Pons (tissue), 1 donor: Measurements from ENCODE around the gene SAC3D1.
"Not testable (repeated sequence)": the region's sequence is repeated elsewhere in the genome, so short reads cannot be mapped to it uniquely, and the experiment has no call there.

ENCODE experiments used
- DNase-seq: peaks from one replicate; pipeline ENCODE4 v3.0.0-alpha.2; 2016; ENCODE audit warnings: low spot score

SAC3D1 gene

GRCh38 chr11:65040847-65041622 lies at the start of gene SAC3D1:
SAC3D1 (plus strand) TSS chr11:65041210; CDS start chr11:65041293, 83 bp downstream.
- peak; percentile 83 for DNase-seq

- no peak for DNase-seq
Observed at GRCh38 chr11:64994318-64994717, 46.7 kb upstream of the SAC3D1 start.

GRCh38 chr11:64996327-64996709 lies 44.7 kb upstream of the SAC3D1 start:
- no peak for DNase-seq

- DNase-seq = peak; percentile 71
Observed at GRCh38 chr11:64996710-64997380, 44.2 kb upstream of the SAC3D1 start, which contains the start of gene BATF2. BATF2 (minus strand) TSS chr11:64996971; CDS start chr11:64996914, 57 bp downstream.

- DNase-seq = no peak
Observed at GRCh38 chr11:64998141-64998540, 42.9 kb upstream of the SAC3D1 start.

GRCh38 chr11:64998690-64999431 lies 42.1 kb upstream of the SAC3D1 start:
- DNase-seq = no peak

- DNase-seq = no peak
Observed at GRCh38 chr11:64999478-64999877, 41.5 kb upstream of the SAC3D1 start.

GRCh38 chr11:65002706-65003105 lies 38.3 kb upstream of the SAC3D1 start:
- no peak for DNase-seq

GRCh38 chr11:65003282-65003681 lies 37.7 kb upstream of the SAC3D1 start:
- DNase-seq = no peak

- DNase-seq = not testable (repeated sequence)
Observed at GRCh38 chr11:65003968-65004367, 37.0 kb upstream of the SAC3D1 start.

GRCh38 chr11:65008016-65008415 lies 33.0 kb upstream of the SAC3D1 start:
- DNase-seq = no peak

GRCh38 chr11:65008873-65009272 lies 32.1 kb upstream of the SAC3D1 start:
- DNase-seq = no peak

GRCh38 chr11:65013130-65013887 lies 27.7 kb upstream of the SAC3D1 start:
- peak; percentile 80 for DNase-seq

GRCh38 chr11:65013888-65014725 lies 26.9 kb upstream of the SAC3D1 start, which contains the start of gene ARL2:
ARL2 (plus strand) TSS chr11:65014160; CDS start chr11:65014208, 48 bp downstream.
- DNase-seq = peak; percentile 83

GRCh38 chr11:65014726-65015227 lies 26.2 kb upstream of the SAC3D1 start:
- DNase-seq = no peak

- no peak for DNase-seq
Observed at GRCh38 chr11:65016705-65017104, 24.3 kb upstream of the SAC3D1 start.

- no peak for DNase-seq
Observed at GRCh38 chr11:65017937-65018336, 23.1 kb upstream of the SAC3D1 start.

- DNase-seq = no peak
Observed at GRCh38 chr11:65019824-65020223, 21.2 kb upstream of the SAC3D1 start.

- no peak for DNase-seq
Observed at GRCh38 chr11:65021003-65021402, 20.0 kb upstream of the SAC3D1 start.

- no peak for DNase-seq
Observed at GRCh38 chr11:65021509-65021908, 19.5 kb upstream of the SAC3D1 start.

GRCh38 chr11:65023502-65023901 lies 17.5 kb upstream of the SAC3D1 start:
- not testable (repeated sequence) for DNase-seq
